DOHH2 (cell line): ENCODE data around the gene RNF32.

Experiments
- H3F3A ChIP-seq: fragments of 200-600 bp; sonication (generic), shearing (Covaris generic); 2 replicates; pipeline ENCODE4 v1.6.0; 2016; ENCODE audit warnings: antibody characterized with exemption, mild to moderate bottlenecking; ENCODE audit not compliant: control insufficient read depth, insufficient read depth
- H3K27ac ChIP-seq: fragments of 200-600 bp; sonication (generic); 2 replicates; pipeline ENCODE4 v1.5.1; 2014; ENCODE audit warnings: low read depth, mild to moderate bottlenecking, low read length, moderate library complexity
- H3K27me3 ChIP-seq: fragments of 200-600 bp; sonication (generic); 2 replicates; pipeline ENCODE4 v1.6.1; 2014; ENCODE audit warnings: mild to moderate bottlenecking, low read length, mixed read lengths; ENCODE audit not compliant: control insufficient read depth
- H3K36me3 ChIP-seq: fragments of 200-600 bp; sonication (generic); 2 replicates; pipeline ENCODE4 v1.6.1; 2014; ENCODE audit warnings: mild to moderate bottlenecking, low read length, moderate library complexity, mixed read lengths; ENCODE audit not compliant: control insufficient read depth
- H3K4me1 ChIP-seq: fragments of 200-600 bp; sonication (generic); 2 replicates; pipeline ENCODE4 v1.6.1; 2014; ENCODE audit warnings: mild to moderate bottlenecking, low read length, mixed read lengths; ENCODE audit not compliant: control insufficient read depth
- H3K4me2 ChIP-seq: fragments of 200-600 bp; sonication (generic); 2 replicates; pipeline ENCODE4 v1.6.0; 2014; ENCODE audit warnings: mild to moderate bottlenecking, low read length, moderate library complexity
- H3K4me3 ChIP-seq: fragments of 200-600 bp; sonication (generic); 2 replicates; pipeline ENCODE4 v1.5.1; 2014; ENCODE audit warnings: mild to moderate bottlenecking, low read length, mixed read lengths
- H3K79me2 ChIP-seq: fragments of 200-600 bp; sonication (generic); 2 replicates; pipeline ENCODE4 v1.6.1; 2014; ENCODE audit warnings: mild to moderate bottlenecking, low read length, mixed read lengths; ENCODE audit not compliant: control insufficient read depth
- H3K9me2 ChIP-seq: fragments of 200-600 bp; sonication (generic); replicated peaks from 2 replicates; pipeline ENCODE4 v1.6.1; 2014; ENCODE audit warnings: mild to moderate bottlenecking, low read length, mixed read lengths; ENCODE audit not compliant: control insufficient read depth
- H3K9me3 ChIP-seq: fragments of 200-600 bp; sonication (generic); 2 replicates; pipeline ENCODE4 v1.6.1; 2014; ENCODE audit warnings: antibody characterized with exemption, low read length, mixed read lengths; ENCODE audit not compliant: control insufficient read depth, insufficient read depth
- H4K20me1 ChIP-seq: fragments of 200-600 bp; sonication (generic); 2 replicates; pipeline ENCODE4 v1.6.0; 2014; ENCODE audit warnings: low read depth, mild to moderate bottlenecking, antibody characterized with exemption, low read length, moderate library complexity; ENCODE audit not compliant: control insufficient read depth, insufficient read depth
- EZH2phosphoT487 ChIP-seq: fragments of 200-600 bp; sonication (generic); IDR thresholded peaks from 2 replicates; pipeline ENCODE4 v1.6.1; 2017; ENCODE audit warnings: borderline replicate concordance, mild to moderate bottlenecking, antibody characterized with exemption, low read length, moderate library complexity, mixed read lengths
- TF ChIP-seq, protein P1 (sequence below): fragments of 200-600 bp; sonication (generic); IDR thresholded peaks from one replicate; pipeline ENCODE4 v1.5.1; 2014; ENCODE audit warnings: antibody characterized with exemption, mild to moderate bottlenecking, low read depth, low read length; ENCODE audit not compliant: poor library complexity, severe bottlenecking

RNF32 gene

DNA sequence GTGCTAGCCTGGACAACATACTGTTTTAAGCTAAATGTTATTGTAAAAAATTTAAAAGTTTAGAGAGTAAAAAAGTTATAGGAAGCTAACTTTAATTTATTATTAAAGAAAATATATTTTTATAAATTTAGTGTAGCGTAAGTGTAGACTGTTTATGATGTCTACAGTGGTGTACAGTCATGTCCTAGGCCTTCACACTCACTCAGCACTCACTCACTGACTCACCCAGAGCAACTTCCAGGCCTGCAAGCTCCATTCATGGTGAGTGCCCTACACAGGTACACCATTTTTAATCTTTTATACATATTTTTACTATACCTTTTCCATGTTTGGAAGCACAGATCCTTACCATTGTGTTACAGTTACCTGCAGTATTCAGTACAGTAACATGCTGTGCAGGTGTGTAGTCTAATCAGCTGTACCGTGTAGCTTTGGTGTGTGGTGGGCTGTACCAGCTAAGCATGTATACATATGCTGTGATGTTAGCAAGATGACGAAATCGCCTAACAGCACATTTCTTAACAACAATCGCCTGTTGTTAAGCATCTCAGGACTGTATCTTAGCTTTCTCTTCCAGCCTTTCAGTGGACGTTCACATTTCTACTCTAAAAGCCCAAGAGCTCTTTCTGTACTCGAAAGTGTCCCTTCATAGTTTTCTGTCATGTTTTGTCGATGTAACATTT is 12.5 kb downstream of the RNF32 start:
- H3K9me3 ChIP-seq, result no peaks in the 10 kb centered on the region
- H4K20me1 ChIP-seq, result no peaks in the 10 kb centered on the region
- no peak for TF ChIP-seq EZH2phosphoT487
- no peak overlapping the region for H3K27ac ChIP-seq
- H3F3A ChIP-seq, result no peaks in the 10 kb centered on the region
- H3K79me2 ChIP-seq, result no peaks in the 10 kb centered on the region
- H3K36me3 ChIP-seq, result no peaks in the 10 kb centered on the region
- no peaks in the 10 kb centered on the region for H3K4me1 ChIP-seq
- no peaks in the 10 kb centered on the region for H3K27me3 ChIP-seq
- H3K9me2 ChIP-seq, result no peaks in the 10 kb centered on the region
- H3K4me2 ChIP-seq, result no peak overlapping the region
- no peak overlapping the region for H3K4me3 ChIP-seq

DNA sequence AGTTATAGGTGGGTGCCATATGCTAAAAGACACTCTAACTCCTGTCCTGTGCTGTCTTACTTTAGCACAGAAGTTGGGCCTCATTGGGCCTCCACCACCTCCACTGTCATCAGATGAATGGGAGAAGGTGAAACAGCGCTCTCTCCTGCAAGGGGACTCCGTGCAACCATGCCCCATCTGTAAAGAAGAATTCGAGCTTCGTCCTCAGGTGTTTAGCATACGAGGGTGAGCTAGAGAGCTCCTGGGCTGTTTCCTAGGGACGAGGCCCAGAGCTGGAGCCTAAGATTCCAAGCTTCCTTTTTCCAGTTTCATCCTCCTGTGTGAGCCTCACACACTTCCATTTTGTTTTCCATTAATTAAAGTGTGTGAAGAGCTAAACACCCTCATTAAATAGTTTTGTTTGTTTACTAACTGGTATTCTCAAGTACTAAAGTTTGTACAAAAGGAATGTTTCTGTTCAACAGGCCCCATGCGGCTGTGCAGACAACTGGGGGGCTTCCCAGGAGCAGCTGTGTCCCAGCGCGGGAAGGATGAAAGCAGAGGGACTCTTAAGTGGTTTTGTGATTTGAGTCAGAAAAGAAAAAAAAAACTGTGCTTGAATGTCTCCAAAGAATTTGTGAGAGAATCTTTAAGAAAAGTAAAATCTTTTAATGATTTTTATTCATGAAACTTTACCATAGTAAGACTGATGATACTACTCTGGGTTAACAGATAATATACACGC is 14.1 kb downstream of the RNF32 start:
- no peak overlapping the region for H3K27ac ChIP-seq
- no peaks in the 10 kb centered on the region for H3K4me1 ChIP-seq
- H3K79me2 ChIP-seq, result no peaks in the 10 kb centered on the region
- no peaks in the 10 kb centered on the region for H4K20me1 ChIP-seq
- H3K36me3 ChIP-seq, result no peaks in the 10 kb centered on the region
- no peak overlapping the region for H3K4me2 ChIP-seq
- H3F3A ChIP-seq, result no peaks in the 10 kb centered on the region
- H3K4me3 ChIP-seq, result no peak overlapping the region
- H3K9me3 ChIP-seq, result no peaks in the 10 kb centered on the region
- no peaks in the 10 kb centered on the region for H3K9me2 ChIP-seq
- H3K27me3 ChIP-seq, result no peaks in the 10 kb centered on the region
- TF ChIP-seq, protein P1, sequence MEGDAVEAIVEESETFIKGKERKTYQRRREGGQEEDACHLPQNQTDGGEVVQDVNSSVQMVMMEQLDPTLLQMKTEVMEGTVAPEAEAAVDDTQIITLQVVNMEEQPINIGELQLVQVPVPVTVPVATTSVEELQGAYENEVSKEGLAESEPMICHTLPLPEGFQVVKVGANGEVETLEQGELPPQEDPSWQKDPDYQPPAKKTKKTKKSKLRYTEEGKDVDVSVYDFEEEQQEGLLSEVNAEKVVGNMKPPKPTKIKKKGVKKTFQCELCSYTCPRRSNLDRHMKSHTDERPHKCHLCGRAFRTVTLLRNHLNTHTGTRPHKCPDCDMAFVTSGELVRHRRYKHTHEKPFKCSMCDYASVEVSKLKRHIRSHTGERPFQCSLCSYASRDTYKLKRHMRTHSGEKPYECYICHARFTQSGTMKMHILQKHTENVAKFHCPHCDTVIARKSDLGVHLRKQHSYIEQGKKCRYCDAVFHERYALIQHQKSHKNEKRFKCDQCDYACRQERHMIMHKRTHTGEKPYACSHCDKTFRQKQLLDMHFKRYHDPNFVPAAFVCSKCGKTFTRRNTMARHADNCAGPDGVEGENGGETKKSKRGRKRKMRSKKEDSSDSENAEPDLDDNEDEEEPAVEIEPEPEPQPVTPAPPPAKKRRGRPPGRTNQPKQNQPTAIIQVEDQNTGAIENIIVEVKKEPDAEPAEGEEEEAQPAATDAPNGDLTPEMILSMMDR, result no peak
- TF ChIP-seq EZH2phosphoT487, result no peak

DNA sequence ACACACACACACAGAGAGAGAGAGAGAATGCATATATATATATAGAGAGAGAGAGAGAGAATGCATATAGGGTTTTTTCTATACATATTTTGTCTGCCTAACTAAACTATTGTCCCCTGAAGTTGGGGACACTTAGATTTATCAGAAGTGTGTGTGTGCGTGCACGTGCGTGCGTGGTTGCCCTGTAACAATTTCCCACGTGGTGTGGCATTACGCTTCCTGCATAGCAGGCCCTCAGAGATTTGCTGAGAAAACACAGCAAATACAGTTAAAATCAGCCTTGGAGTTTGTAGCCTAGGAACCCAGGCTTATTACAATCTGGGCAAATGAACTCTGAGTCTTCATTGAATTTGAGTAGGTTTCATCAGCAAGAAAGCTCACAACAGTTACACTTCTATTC is 14.7 kb downstream of the RNF32 start:
- Histone ChIP-seq H3K9me2 (no peaks in the 10 kb centered on the region), H3K9me3 (no peaks in the 10 kb centered on the region), H3K27me3 (no peaks in the 10 kb centered on the region), H4K20me1 (no peaks in the 10 kb centered on the region), H3K4me1 (no peaks in the 10 kb centered on the region), H3K79me2 (no peaks in the 10 kb centered on the region), H3K4me3 (no peak overlapping the region), H3K36me3 (no peaks in the 10 kb centered on the region), H3K27ac (no peak overlapping the region), H3K4me2 (no peak overlapping the region), H3F3A (no peaks in the 10 kb centered on the region)
- TF ChIP-seq, protein P1, result no peak
- no peak for TF ChIP-seq EZH2phosphoT487

DNA sequence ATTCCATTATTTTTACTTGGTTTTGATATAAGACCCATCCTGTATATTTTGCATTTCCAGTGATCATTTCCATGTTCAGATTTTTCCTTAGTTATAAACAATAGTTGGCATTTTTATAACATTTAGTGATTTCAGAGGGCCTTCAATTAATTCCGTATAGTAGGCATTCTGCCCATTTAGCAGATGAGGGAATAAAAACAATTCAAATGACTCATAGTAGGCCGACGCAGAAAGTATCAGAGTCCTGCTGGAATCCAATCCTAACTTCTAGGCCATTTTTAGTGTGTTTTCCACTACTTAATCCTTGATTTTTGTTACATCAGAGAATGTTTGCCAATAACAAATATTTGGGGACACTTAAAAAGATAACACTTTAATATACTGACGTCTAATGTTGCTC is 15.4 kb downstream of the RNF32 start:
- H3K4me2 ChIP-seq, result no peak overlapping the region
- H3K9me3 ChIP-seq, result no peaks in the 10 kb centered on the region

More for the DNA sequence above, 15.4 kb downstream of the RNF32 start:
- Histone ChIP-seq H3K36me3 (no peaks in the 10 kb centered on the region), H3K9me2 (no peaks in the 10 kb centered on the region), H3K27me3 (no peaks in the 10 kb centered on the region), H3K27ac (no peak overlapping the region), H4K20me1 (no peaks in the 10 kb centered on the region), H3K79me2 (no peaks in the 10 kb centered on the region), H3F3A (no peaks in the 10 kb centered on the region), H3K4me1 (no peaks in the 10 kb centered on the region), H3K4me3 (no peak overlapping the region)
- no peak for TF ChIP-seq EZH2phosphoT487
- TF ChIP-seq, protein P1, result no peak
